ENCODE results near the gene LARP1. TPM values are rescaled to one million over a fixed set of nuclear protein-coding genes. Genes with fewer than 3 reads are reported as not detected.
"Not testable (repeated sequence)": the region's sequence is repeated elsewhere in the genome, so short reads cannot be mapped to it uniquely, and the experiment has no call there.

LARP1 gene
- polyA plus RNA-seq, 4 donors: 118 to 175 (median 137) TPM

DNA sequence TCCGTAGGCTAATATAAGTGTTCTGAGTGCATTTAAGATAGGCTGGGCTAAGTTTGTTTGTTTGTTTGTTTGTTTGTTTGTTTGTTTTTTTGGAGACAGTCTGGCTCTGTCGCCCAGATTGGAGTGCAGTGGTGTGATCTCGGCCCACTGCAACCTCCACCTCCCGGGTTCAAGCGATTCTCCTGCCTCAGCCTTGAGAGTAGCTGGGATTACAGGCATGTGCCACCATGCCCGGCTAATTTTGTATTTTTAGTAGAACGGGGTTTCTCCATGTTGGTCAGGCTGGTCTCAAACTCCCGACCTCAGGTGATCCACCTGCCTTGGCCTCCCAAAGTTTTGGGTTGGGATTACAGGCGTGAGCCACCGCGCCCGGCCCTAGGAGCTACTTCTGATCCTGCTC is 4.7 kb downstream of the LARP1 start:
- DNase-seq (ENCODE audit: low read depth in 4 of 4, low spot score in 2 of 4): not testable (repeated sequence)

DNA sequence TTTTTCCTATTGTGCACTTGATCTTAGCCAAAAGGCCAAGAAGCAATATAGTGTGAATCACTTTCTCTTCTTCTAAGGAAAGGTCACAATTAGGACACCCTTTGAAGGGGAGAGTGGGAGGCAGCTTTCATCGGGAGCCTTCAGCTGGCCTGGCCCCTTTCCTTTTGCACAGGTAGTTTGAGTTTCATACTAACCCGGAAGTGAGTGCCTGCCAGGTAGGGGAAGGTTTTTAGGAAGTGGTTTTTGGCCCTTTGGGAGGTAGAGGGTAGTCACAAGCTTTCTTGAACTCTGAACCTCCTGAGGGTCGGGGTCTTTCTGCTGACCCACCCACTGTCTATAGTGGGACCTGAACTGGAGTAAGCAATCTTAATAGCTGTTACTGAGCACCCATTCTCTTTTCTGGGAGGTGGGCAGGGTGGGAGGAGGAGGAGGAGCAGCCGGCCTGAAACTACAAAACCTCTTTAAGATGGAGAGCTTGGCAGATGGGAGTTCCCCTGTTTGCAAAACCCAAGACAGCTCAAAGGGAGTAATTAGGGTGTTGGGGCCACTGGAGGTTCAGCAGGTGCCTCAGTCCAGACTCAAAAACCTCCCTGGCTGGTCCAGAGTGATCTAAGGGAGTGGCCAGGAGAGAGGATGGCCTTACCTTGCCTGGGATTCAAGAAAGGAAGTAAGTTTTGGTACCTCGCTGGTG is 6.0 kb downstream of the LARP1 start:
- DNase-seq (ENCODE audit: low read depth in 4 of 4, low spot score in 2 of 4): no peak

DNA sequence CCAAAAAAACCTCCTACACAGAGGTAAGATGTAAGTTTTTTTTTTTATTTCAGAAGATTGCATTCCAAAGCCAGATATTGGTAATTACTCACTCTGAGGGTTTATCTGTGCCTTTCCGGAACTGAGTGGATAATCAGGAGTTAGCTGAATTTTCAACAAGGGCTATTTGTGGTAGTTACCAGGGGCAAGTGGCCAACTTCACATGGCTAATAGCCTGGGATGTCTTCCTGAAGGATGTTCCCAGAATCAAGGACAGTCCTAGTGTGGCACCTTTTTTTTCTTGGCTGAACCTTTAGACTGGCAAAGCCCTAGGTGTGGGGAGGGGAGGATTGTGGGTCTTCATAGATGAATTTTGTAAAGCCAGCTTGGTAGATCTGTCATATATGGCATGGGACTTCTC is 7.1 kb downstream of the LARP1 start:
- DNase-seq (ENCODE audit: low read depth in 4 of 4, low spot score in 2 of 4): no peak

DNA sequence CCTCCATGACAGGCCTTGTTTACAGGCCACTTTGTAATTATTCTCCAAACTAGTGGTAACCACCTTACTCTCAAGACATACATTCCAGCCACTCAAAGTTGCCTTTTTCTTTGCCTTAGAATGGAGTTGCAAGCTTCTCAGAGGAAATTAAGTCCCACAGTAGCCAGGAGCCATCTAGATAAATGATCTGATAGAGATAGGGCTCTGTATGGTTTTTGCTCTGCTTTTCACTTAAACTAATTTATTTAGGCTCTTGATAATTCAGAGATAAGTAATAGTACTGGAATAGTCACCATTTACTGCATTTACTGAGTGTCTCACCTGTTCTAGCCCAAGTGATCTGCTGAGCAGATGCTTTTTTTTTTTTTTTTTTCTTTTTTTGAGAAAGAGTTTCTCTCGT is 7.5 kb downstream of the LARP1 start:
- no peak for DNase-seq (ENCODE audit: low read depth in 4 of 4, low spot score in 2 of 4)

DNA sequence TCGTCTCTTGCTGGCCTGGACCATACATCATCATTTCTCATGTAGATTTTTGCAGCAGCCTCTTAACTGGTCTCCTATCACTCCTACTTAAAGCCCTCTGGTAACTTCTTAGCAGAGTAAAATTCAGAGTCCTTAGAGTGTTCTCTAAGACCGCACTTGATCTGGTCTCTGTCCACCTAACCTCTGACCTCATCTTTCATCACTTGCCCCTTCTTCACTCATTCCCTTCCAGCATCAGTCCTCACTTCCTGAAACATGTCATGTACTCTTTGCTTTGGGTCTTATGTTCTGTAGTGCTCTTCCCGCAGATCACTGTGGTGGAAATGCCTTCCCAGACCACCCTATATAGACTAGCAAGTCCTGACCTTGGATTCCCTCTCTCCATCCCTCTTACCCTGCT is 9.8 kb downstream of the LARP1 start:
- DNase-seq (ENCODE audit: low read depth in 4 of 4, low spot score in 2 of 4): no peak

DNA sequence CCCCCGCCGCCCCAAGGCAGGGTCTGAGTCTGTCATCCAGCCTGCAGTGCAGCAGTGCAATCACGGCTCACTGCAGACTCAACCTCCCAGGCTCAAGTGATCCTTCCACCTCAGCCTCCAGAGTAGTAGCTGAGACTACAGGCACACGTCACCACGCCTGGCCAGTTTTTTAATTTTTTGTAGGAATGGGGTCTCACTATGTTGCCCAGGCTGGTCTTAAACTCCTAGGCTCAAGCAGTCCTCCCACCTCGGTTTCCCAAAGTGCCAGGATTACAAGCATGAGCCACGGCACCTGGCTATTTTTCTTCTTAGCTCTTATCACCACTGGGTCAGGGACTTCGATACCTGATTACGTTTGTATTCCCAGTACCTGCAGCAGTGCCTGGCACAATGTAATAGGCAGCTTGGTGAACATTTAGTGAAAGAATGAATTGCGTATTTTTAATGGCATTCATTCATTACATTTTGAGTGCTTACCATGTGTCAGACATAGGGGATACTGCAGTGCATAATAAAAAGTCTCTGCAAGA is 10.3 kb downstream of the LARP1 start:
- no peak for DNase-seq (ENCODE audit: low read depth in 4 of 4, low spot score in 2 of 4)

DNA sequence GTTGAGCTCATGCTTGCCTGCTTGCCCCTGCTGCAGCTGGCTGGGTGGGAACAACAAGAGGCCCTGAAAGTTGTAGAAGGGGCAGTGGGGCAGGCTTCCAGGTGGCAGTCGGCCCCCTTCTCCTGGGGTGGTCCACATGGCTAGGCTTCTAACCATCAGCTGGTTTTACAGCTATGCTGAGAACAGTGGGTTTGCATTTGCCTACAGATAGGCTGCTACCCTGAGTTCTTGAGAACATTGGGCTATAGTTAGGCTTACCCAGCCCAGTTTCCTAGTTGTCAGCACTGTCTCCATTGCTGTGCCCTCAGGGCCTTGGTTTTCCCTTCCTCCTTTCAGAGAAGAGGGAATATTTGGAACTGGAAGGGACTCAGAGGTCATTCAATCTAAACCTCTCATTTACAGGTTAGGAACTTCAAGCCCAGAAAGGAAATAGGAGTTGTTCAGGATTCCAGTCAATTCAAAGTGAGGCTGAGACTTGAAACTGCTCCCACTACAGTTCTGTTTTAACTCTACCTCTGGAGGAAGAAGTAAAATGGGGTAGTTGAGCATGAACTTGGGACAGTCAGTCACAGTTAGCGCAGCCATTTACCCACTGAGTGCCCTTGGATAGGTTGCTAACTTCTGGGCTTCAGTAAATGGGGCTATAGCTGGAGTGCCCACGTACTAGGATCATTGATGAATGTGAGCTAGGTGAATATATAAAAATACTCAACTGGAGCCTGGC is 11.5 kb downstream of the LARP1 start:
- no peak for DNase-seq (ENCODE audit: low read depth in 4 of 4, low spot score in 2 of 4)

DNA sequence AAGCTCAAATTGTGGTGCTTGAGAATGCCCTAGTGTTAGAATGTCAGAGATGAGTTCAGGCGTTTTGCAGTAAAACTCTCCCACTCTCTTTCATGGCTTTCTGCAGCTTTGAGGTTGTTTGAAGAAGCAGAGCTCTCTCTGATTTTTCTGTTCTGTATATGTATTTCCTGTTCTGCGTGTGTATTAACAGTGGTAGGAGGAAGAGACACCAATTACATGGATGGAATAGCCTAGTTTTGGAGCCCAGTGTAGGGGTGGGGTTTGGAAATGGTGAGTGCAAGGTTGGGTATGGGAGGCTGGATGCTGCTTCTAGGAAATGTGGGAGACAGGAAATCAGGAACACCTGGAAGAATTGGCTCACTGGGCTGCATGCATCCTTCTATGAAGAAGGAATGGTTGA is 12.4 kb downstream of the LARP1 start:
- no peak for DNase-seq (ENCODE audit: low read depth in 4 of 4, low spot score in 2 of 4)

DNA sequence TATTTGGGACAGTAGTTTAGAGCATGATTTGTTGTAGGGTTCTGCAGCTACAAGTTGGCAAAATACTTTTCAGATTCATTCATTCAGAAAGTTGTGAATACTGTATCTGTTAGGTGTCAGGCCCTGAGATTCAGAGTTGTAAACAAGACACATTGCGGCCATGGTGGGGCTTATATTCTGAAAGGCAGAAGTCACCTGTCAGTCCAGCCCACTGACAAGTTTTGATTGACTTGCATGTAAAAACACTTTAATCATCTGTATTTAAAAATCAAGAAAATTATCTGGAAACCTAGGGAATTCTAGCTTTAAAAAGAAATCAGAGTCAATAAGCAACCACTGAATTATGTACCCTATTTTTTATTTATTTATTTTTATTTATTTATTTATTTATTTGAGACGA is 13.0 kb downstream of the LARP1 start:
- DNase-seq (ENCODE audit: low read depth in 4 of 4, low spot score in 2 of 4): no peak

DNA sequence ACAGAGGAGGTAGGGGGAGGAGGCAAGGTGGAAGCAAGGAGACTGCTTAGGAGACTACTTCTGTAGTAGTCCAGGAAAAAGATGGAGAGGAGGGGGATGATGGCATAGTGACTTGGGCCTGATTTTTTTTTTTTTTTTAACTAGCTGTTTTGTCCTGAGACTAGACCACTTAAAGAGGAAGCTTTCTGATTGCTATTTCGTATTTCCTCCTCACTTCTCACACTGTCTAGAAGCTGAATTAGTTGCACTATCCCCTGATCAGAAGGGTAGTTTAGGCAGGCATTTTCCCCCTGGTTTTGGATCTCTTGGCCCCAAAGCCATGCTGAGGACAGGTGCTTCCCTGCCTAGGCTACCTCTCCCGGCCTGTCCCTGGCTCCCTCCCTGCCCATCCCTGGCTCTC is 14.9 kb downstream of the LARP1 start:
- no peak for DNase-seq (ENCODE audit: low read depth in 4 of 4, low spot score in 2 of 4)

DNA sequence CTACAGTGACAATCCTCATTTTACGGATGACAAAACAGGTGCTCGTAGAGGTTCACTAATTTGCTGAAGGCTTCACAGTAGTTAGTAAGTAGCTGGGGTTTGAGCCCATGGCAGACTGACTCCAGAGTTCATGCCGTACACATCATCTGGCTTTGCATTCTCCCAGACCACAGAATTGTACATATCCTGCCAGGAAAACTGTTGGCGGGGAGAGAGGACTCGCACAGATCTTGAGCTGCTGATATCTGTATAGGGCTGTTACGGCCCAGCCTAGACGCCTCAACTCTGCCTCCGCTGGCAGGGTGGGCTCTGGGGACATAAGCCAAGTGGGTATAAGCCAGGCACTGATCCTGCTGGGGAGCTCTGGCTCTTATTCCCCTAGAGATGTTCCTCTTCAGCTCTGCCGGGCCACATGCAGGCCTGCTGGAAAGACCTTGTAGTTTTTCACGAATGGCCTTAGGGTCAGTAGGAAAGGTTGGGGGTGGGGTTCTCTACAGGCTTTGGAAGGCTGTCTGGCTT is 16.3 kb downstream of the LARP1 start:
- DNase-seq (ENCODE audit: low read depth in 4 of 4, low spot score in 2 of 4): no peak

DNA sequence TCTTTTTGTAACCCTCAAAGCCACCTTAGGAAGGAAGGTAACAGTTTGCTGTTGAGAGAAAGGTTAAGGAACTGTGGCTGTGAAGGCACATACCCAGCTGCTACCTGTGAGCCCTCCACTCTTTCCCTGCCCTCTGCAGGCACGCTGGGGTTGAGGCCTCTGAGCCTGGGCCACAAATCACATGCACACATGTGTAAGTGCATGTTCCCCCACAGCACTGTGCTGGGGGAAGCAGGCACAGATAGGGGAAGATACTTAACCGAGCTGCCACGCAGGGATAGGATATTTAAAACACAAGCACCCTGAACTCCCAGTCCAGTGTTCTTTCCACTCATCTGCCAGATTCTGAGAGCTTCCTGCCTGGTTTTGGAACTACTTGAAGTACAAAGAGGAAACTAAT is 18.1 kb downstream of the LARP1 start:
- no peak for DNase-seq (ENCODE audit: low read depth in 4 of 4, low spot score in 2 of 4)

DNA sequence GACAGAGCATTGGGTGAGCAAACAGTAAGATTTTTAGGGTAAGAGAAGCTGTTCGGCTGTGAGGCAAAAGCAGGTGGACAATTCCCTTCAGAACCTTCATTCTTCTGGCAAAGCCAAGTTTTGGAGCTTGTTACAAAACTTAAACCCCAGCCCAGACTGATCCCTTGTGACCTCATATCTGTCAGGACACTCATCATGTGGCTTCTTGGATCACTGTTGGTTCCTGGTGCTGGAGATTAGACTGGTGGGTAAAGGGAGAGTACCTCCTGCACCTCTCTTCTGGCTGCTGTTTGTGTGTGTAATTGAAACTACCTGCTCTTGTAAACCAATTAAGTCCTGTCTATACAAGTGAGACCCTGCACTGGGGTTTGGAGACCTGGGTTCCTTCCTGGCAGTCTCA is 21.0 kb downstream of the LARP1 start:
- DNase-seq (ENCODE audit: low read depth in 4 of 4, low spot score in 2 of 4): no peak

DNA sequence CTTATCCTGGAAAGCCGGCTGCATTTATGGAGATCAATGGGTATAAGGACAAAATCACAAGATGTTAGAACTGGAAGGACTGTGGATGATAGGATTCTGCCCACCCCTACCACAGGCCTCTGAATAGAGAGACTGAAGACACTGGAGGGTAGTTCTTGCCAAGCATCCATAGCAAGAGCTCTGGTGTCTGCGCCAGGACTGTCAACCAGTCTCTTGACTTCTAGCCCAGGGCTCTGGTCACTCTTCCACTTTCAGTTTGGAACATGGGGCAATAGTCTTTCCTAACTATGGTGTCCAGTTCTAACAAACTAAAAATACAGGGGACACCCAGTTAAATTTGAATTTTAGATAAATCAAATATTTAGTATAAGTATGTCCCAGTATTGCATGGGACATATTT is 23.4 kb downstream of the LARP1 start:
- DNase-seq (ENCODE audit: low read depth in 4 of 4, low spot score in 2 of 4): no peak

DNA sequence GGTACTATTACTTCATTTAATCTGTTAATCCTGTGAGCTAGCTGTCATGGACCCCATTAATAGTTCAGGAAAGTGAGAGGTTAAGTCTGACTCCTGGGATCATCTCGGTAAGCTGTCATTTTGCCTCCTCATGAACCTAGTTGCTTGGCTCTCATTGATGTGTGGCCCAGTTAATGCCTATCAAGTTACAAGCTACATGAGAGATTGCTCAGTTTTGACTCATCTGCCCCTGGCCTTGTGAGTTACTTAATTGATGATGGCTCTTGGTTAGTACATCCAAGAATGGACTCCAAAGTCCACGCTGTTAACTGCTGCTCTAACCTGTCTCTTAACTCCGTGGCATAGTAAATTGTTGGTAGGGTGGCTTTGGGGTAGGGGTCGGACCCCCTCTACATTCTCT is 23.9 kb downstream of the LARP1 start:
- DNase-seq (ENCODE audit: low read depth in 4 of 4, low spot score in 2 of 4): no peak

DNA sequence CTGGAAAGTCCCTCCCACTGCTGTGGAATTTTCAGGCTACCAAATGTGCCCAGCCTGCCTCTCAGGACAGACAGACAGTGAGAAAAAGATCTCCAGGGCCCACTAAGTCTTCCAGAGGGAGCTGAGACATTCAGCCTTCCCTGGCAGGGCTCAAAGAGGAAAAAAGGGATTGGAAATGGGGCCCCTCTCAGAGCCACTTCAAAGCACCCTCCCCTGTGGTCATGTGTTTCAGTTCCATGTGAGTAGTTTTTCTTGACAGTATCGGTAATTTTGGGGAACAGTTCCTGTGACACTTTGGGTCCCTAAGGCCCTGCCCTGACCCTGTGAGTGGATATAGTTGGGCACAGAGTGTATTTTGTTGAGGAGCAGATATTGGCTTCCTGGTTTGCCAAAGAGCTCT is 25.0 kb downstream of the LARP1 start:
- DNase-seq (ENCODE audit: low read depth in 4 of 4, low spot score in 2 of 4): no peak

DNA sequence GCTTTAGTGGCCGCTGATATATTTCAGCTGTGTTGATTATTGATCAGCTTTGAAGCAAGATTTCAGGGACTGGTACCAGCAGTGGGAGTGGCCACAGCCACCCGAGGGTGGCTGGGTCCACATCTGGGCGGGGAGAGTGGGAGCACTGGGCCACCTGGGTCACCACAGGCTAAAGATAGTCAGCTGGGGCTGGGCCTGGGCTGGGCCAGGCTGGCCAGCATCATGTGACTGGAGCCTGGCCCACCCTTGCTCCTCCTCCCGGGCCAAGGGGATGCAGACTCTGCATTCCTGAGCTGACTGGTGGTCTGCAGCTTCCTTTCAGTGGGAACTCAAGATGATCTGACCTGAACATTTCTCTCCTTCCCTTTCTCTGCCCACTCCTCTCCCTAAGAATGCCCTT is 27.1 kb downstream of the LARP1 start:
- no peak for DNase-seq (ENCODE audit: low read depth in 4 of 4, low spot score in 2 of 4)

DNA sequence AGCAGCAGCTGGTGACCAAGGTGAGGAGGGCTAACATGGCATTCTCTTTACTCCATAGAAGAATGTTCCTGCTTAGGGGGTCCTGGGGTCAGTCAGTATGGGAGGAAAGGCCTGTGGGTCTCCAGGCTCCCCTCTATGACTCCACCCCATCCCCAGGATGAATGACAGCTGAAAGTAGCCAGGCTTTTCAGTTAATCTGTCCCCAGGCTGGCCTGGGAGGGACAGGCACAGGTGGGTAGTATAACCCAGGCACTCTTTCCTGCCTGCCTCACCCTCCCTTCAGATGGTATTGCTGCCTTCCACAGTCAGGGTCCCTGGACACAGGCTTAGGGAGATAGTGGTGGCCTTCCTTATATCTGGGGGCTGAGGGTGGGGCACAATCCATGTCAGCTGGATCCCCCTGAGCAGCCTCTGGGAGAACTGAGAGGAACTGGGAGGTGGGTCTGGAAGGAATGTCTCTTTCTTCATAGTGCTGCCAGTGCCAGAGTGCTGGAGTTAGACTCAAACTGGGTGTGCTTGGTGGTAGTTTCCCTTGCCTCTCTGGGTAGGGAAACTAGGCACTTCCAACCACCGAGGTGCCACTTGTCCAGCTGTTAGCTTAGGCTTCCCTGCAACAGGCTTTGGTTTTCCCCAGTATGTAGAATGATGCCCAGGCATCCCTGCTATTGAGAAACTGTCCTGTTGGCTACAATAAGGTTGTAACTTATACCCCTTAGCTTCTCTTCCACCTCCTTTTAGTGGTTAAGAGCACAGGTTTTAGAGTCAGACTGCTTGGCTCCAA is 27.8 kb downstream of the LARP1 start:
- no peak for DNase-seq (ENCODE audit: low read depth in 4 of 4, low spot score in 2 of 4)

DNA sequence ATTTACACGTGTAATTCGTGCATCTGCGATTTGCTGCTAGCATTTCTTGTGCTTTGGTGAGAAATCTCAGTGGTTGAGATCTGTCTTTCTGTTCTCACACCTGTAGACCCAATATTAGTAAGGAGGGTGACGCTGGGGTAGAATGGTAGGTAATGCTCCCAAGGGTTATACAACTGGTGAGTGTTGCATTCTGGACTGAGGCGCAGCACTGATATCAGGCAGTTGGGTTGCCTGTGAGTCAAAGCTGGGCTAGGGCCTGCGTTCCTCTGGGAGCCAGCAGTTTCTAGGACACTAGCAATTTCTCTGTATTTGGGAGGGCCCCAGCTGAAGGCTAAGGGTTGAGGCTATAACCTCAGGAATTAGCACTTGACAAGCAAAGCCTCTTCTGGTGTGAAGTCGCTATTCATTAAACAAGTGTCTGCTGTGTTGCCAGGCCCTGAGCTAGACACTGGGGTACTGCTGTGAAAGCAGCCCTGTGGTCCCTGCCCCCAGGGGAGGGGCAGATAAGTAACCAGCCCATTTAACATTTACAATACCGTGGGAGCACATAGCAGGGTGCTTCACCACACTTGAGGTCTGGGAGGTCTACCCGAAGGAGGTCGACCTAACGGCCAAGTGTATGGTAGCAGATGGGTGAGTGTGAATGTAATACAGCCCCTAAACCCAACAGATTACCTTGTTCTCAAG is 28.7 kb downstream of the LARP1 start:
- DNase-seq (ENCODE audit: low read depth in 4 of 4, low spot score in 2 of 4): no peak

DNA sequence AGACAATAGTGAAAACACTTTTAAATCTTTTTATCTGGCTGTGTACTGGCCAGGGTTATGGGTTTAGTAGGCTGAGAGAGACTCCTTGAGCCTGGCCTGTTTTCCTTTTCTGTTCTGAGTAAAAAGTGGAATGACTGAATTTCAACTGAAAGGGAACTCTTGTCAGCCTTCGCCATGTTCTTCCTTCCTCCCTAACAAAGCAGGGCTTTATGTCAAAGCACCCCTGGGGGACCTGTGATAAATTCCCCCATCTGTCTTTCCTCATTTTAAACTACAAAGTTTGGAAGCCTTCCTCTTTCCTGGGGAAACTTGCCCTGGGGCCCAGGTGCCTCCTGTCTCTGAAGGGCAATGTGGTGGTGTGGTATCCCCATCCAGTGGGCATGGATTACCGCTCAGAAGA is 29.7 kb downstream of the LARP1 start:
- DNase-seq (ENCODE audit: low read depth in 4 of 4, low spot score in 2 of 4): no peak

DNA sequence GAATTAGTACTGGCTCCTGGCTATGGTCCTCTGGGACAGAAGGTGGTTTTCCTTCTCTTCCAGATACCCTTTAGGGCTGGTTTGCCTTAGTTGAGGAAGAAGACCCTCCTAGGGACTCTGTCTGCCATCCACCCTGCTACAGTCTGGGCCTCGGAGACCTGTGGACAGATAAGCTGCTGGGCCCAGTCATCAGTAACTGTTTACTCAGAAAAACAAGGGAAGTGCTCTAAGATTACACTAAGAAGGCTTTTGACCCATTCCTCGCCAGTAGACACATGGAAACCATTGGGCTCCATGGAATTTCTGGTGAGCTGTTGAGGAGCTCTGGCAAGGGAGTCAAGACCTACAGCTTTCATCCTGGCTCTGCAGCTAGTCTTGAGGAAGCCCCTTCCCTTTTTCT is 31.2 kb downstream of the LARP1 start:
- DNase-seq (ENCODE audit: low read depth in 4 of 4, low spot score in 2 of 4): no peak

All from left renal cortex interstitium (tissue), 4 donors.